ENCODE measurements around the gene MMP2. TPM values are rescaled to one million over a fixed set of nuclear protein-coding genes. Genes with fewer than 3 reads are reported as not detected.
A peak's percentile ranks its signal among the peaks of the same experiment; 100 is the strongest.

MMP2 gene
- total RNA-seq (100 to 1,000 TPM; 110 to 139 TPM), polyA plus RNA-seq (ENCODE audit: insufficient read length in 2 of 2) (100 to 1,000 TPM; 120 to 130 TPM)
- long read RNA-seq, donor 1, transcript MMP2-201 (13 exons, 3,741 nt): major isoform, 29 of 29 reads
- long read RNA-seq, donor 1, partial matches to known transcripts: 0 of 29 reads
- long read RNA-seq, donor 1, other reads (novel, unspliced or antisense): 0 of 29 reads
- long read RNA-seq, donor 2, transcript MMP2-201 (13 exons, 3,741 nt): major isoform, 10 of 10 reads
- long read RNA-seq, donor 2, partial matches to known transcripts: 0 of 10 reads
- long read RNA-seq, donor 2, other reads (novel, unspliced or antisense): 0 of 10 reads
- long read RNA-seq, donor 3, transcript MMP2-201 (13 exons, 3,741 nt): major isoform, 19 of 26 reads
- long read RNA-seq, donor 3, partial matches to known transcripts: 7 of 26 reads
- long read RNA-seq, donor 3, other reads (novel, unspliced or antisense): 0 of 26 reads
- long read RNA-seq, donor 4, transcript MMP2-201 (13 exons, 3,741 nt): major isoform, 53 of 121 reads
- long read RNA-seq, donor 4, partial matches to known transcripts: 67 of 121 reads
- long read RNA-seq, donor 4, other reads (novel, unspliced or antisense): 0 of 121 reads

DNA sequence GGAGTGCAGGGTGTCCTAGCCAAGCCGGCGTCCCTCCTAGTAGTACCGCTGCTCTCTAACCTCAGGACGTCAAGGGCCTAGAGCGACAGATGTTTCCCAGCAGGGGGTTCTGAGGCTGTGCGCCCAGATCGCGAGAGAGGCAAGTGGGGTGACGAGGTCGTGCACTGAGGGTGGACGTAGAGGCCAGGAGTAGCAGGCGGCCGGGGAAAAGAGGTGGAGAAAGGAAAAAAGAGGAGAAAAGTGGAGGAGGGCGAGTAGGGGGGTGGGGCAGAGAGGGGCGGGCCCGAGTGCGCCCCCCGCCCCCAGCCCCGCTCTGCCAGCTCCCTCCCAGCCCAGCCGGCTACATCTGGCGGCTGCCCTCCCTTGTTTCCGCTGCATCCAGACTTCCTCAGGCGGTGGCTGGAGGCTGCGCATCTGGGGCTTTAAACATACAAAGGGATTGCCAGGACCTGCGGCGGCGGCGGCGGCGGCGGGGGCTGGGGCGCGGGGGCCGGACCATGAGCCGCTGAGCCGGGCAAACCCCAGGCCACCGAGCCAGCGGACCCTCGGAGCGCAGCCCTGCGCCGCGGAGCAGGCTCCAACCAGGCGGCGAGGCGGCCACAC is at the start of gene MMP2:
Gene MMP2, plus strand, starts transcription at position 372 of the 603 bp plus-strand sequence. CDS start 282 bp downstream, outside the sequence.
- peaks cover 15% of the 10 kb centered on the region for H3K27me3 ChIP-seq (ENCODE audit: control insufficient read depth, insufficient read depth, low read length)
- H3K9me3 ChIP-seq (ENCODE audit: control insufficient read depth, insufficient read depth, low read length): no peaks in the 10 kb centered on the region
- peaks cover 10% of the 10 kb centered on the region for H3K36me3 ChIP-seq (ENCODE audit: control insufficient read depth, insufficient read depth, low read length)
- peak within 1 kb of the TSS; percentile 76 for H3K27ac ChIP-seq (ENCODE audit: low read depth, low read length)
- H3K4me1 ChIP-seq (ENCODE audit: control insufficient read depth, insufficient read depth, low read length): peaks cover 29% of the 10 kb centered on the region
- peak in 3 of 6 donors; percentile 45 to 84 (median 83) for DNase-seq (ENCODE audit: low read depth in 4 of 6, low spot score in 6 of 6)
- under 1% methylated on average over 45 of the region's 46 CpGs for WGBS (ENCODE audit: insufficient coverage)
- H3K4me3 ChIP-seq (ENCODE audit: low read depth, low read length): peak within 1 kb of the TSS; percentile 62

DNA sequence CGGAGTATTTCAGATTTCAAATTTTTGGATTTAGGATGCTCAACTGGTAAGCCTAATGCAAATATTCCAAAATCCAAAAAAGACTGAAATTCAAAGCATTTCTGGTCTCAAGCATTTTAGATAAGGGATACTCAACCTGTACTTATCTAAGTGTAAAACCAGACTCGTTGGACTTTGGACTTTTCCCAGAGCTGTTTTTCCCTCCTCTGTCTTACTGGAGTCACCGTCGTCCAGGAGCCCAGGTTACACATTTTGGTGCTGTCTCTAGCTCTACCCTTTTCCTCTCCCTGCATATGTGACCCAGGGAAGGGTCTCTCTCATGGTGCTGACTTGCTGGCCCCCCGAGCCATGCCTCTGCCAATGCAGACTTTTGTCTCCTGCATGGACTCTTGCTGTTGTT is 46.0 kb upstream of the MMP2 start:
- Histone ChIP-seq H3K9me3 (ENCODE audit: control insufficient read depth, insufficient read depth, low read length) (no peaks in the 10 kb centered on the region), H3K27ac (ENCODE audit: low read depth, low read length) (no peak overlapping the region), H3K27me3 (ENCODE audit: control insufficient read depth, insufficient read depth, low read length) (no peaks in the 10 kb centered on the region), H3K4me3 (ENCODE audit: low read depth, low read length) (no peak overlapping the region), H3K4me1 (ENCODE audit: control insufficient read depth, insufficient read depth, low read length) (no peaks in the 10 kb centered on the region), H3K36me3 (ENCODE audit: control insufficient read depth, insufficient read depth, low read length) (no peaks in the 10 kb centered on the region)
- WGBS (ENCODE audit: insufficient coverage): 84% methylated on average over 4 of the region's 5 CpGs
- DNase-seq (ENCODE audit: low read depth in 4 of 6, low spot score in 6 of 6): no peak

DNA sequence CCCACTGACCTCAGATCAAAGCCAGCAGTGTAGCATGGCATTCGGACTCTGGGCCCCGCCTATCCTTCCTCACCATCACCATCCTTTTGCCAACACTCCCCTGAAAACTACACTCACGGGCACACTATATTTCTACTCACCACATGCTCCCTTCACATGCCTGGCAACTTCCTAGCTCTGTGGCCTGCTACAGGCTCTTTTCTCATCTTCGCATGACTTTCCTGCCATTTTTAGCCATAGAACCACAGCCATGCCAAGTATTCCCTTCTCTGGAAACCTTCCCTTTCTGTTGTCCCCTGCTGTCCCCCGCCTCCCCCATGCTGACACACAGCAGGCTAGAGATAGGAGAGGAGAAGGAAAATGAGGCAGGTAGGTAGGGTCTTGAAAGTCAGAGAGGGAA is 45.5 kb upstream of the MMP2 start:
- Histone ChIP-seq H3K27ac (ENCODE audit: low read depth, low read length) (no peak overlapping the region), H3K27me3 (ENCODE audit: control insufficient read depth, insufficient read depth, low read length) (no peaks in the 10 kb centered on the region), H3K4me3 (ENCODE audit: low read depth, low read length) (no peak overlapping the region), H3K9me3 (ENCODE audit: control insufficient read depth, insufficient read depth, low read length) (no peaks in the 10 kb centered on the region), H3K36me3 (ENCODE audit: control insufficient read depth, insufficient read depth, low read length) (no peaks in the 10 kb centered on the region), H3K4me1 (ENCODE audit: control insufficient read depth, insufficient read depth, low read length) (no peaks in the 10 kb centered on the region)
- 86% methylated on average over 4 of the region's 5 CpGs for WGBS (ENCODE audit: insufficient coverage)
- no peak for DNase-seq (ENCODE audit: low read depth in 4 of 6, low spot score in 6 of 6)

DNA sequence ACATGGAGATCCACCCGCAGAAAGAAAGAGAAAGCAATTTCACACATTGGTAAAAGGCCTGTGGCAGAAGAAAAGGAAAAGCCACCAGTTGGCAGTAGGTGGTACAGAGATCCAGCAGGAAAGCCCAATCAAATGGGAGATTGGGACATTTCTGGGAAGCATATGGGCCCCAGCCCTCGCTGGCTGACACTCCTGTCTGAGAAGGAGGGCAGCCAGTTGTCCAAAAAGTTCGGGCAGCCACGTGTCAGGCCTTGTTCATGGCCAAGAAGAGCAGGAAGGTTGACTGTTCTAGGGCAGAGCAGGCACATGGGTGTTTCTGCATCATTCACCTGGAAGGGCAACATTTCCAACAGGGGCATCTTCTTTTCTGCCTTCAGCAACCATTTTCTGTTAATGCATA is 45.0 kb upstream of the MMP2 start:
- WGBS (ENCODE audit: insufficient coverage): 69% methylated on average over 3 of the region's 4 CpGs
- Histone ChIP-seq H3K4me1 (ENCODE audit: control insufficient read depth, insufficient read depth, low read length) (no peaks in the 10 kb centered on the region), H3K9me3 (ENCODE audit: control insufficient read depth, insufficient read depth, low read length) (no peaks in the 10 kb centered on the region), H3K36me3 (ENCODE audit: control insufficient read depth, insufficient read depth, low read length) (no peaks in the 10 kb centered on the region), H3K27ac (ENCODE audit: low read depth, low read length) (no peak overlapping the region), H3K27me3 (ENCODE audit: control insufficient read depth, insufficient read depth, low read length) (no peaks in the 10 kb centered on the region), H3K4me3 (ENCODE audit: low read depth, low read length) (no peak overlapping the region)
- no peak for DNase-seq (ENCODE audit: low read depth in 4 of 6, low spot score in 6 of 6)

DNA sequence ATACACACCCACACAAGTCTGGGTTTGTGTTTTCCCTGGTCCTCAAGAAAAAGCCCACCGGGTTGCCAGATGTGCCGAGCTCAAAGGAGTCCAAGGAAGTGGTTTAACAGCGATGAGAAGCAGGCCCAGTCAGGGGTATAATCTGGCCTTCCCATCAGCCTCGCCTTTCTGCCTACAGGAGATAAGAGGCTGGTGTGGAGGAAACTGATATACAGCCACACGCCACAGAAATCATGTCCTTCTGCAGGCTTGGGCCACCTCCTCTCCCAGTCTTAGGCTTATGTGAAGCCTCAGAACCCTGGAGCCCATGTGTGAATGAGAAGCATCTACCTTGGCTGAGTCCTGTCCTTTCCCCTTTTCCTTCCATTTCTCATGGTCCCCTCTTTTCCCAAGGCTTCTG is 43.6 kb upstream of the MMP2 start:
- Histone ChIP-seq H3K36me3 (ENCODE audit: control insufficient read depth, insufficient read depth, low read length) (no peaks in the 10 kb centered on the region), H3K4me3 (ENCODE audit: low read depth, low read length) (no peak overlapping the region), H3K4me1 (ENCODE audit: control insufficient read depth, insufficient read depth, low read length) (no peaks in the 10 kb centered on the region), H3K9me3 (ENCODE audit: control insufficient read depth, insufficient read depth, low read length) (no peaks in the 10 kb centered on the region), H3K27ac (ENCODE audit: low read depth, low read length) (no peak overlapping the region), H3K27me3 (ENCODE audit: control insufficient read depth, insufficient read depth, low read length) (no peaks in the 10 kb centered on the region)
- WGBS (ENCODE audit: insufficient coverage): 88% methylated on average over 5 of the region's 5 CpGs
- DNase-seq (ENCODE audit: low read depth in 4 of 6, low spot score in 6 of 6): no peak

DNA sequence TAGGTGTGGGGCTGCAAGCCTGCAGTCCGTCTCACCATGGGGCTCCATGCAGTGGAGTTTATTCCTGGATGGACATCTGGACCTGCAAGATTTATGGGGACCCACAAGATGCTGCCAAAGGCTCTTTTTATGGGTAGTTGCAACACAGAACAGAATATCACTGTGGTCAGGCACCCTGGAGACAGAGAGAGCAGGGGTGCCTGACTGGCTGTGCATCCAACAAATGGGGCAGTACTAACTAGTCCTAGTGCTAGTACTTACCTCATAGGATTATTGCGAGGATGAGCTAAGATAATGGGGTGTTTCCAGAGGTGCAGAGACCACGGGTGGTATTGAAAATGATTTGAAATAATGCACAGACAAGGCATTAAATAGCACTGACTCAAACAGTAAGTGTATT is 42.4 kb upstream of the MMP2 start:
- Histone ChIP-seq H3K4me3 (ENCODE audit: low read depth, low read length) (no peak overlapping the region), H3K27ac (ENCODE audit: low read depth, low read length) (no peak overlapping the region), H3K27me3 (ENCODE audit: control insufficient read depth, insufficient read depth, low read length) (no peaks in the 10 kb centered on the region), H3K36me3 (ENCODE audit: control insufficient read depth, insufficient read depth, low read length) (no peaks in the 10 kb centered on the region), H3K4me1 (ENCODE audit: control insufficient read depth, insufficient read depth, low read length) (no peaks in the 10 kb centered on the region), H3K9me3 (ENCODE audit: control insufficient read depth, insufficient read depth, low read length) (no peaks in the 10 kb centered on the region)
- DNase-seq (ENCODE audit: low read depth in 4 of 6, low spot score in 6 of 6): no peak
- 78% methylated on average over 1 of the region's 3 CpGs for WGBS (ENCODE audit: insufficient coverage)

DNA sequence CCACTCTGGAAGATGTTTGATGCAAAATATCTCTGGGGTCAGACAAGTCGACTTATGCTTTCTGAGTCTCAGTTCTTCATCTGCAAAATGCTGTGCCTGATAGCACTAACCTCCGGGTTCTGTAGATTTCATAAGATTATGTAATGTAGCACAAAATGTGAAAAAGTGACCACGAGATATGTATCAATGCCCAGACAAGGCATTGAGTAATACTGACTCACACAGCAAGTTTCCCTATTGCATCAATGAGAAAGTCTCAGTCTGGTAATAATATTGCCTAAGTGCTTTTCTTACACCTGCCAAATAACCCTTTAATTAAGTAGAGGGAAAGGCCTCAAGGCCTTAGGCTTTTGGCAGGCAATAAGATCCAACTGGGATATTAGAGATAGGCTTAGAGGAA is 41.4 kb upstream of the MMP2 start:
- H3K4me3 ChIP-seq (ENCODE audit: low read depth, low read length): no peak overlapping the region
- no peak overlapping the region for H3K27ac ChIP-seq (ENCODE audit: low read depth, low read length)
- no peaks in the 10 kb centered on the region for H3K27me3 ChIP-seq (ENCODE audit: control insufficient read depth, insufficient read depth, low read length)
- no peak for DNase-seq (ENCODE audit: low read depth in 4 of 6, low spot score in 6 of 6)
- no peaks in the 10 kb centered on the region for H3K9me3 ChIP-seq (ENCODE audit: control insufficient read depth, insufficient read depth, low read length)
- H3K36me3 ChIP-seq (ENCODE audit: control insufficient read depth, insufficient read depth, low read length): no peaks in the 10 kb centered on the region
- 70% methylated on average over 2 of the region's 3 CpGs for WGBS (ENCODE audit: insufficient coverage)
- H3K4me1 ChIP-seq (ENCODE audit: control insufficient read depth, insufficient read depth, low read length): no peaks in the 10 kb centered on the region

DNA sequence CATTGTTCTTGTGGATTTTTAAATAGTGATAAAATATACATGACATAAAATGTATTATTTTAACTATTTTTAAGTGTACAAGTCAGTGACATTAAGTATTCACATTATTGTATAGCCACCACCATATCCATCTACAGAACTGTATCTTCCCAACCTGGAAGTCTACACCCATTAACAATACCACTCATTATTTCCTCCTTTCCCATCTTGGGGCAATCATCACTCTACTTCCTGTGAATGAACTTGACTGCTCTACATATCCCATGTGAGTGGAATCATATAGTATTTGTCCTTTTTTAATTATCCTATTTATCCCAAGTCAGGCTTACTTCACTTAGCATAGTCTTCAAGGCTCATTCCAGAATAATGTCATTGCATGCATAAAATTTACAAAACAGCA is 40.7 kb upstream of the MMP2 start:
- Histone ChIP-seq H3K27ac (ENCODE audit: low read depth, low read length) (no peak overlapping the region), H3K36me3 (ENCODE audit: control insufficient read depth, insufficient read depth, low read length) (no peaks in the 10 kb centered on the region), H3K4me1 (ENCODE audit: control insufficient read depth, insufficient read depth, low read length) (no peaks in the 10 kb centered on the region), H3K4me3 (ENCODE audit: low read depth, low read length) (no peak overlapping the region), H3K27me3 (ENCODE audit: control insufficient read depth, insufficient read depth, low read length) (no peaks in the 10 kb centered on the region), H3K9me3 (ENCODE audit: control insufficient read depth, insufficient read depth, low read length) (no peaks in the 10 kb centered on the region)
- no peak for DNase-seq (ENCODE audit: low read depth in 4 of 6, low spot score in 6 of 6)

DNA sequence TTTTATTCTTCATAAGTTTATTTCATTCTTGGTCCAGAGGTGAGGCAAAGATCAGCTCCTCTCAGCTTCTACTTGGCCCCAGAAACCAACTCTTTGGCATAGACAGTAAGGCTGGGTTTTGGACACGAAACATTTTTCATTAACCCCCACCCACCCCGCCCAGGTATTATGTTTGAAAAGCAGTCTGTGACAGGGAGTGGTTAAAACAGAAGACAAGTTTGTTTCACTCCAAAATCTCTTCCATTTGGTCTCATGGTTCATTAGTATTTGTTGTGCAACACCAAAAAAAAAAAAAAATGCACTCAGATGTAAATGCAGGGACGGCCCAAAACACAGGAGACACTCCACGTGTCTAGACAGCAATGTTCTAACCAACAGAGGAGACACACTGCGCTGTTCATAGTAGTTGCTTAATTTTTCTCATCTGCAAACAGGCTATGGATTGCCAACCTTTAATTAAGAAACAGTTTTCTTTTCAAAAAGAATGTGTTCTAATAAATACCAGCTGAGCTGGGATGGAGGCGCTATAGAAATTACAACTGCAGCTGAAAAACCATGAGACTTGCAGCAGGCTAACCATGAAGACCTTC is 39.8 kb upstream of the MMP2 start:
- no peak overlapping the region for H3K4me3 ChIP-seq (ENCODE audit: low read depth, low read length)
- DNase-seq (ENCODE audit: low read depth in 4 of 6, low spot score in 6 of 6): no peak
- no peaks in the 10 kb centered on the region for H3K36me3 ChIP-seq (ENCODE audit: control insufficient read depth, insufficient read depth, low read length)
- H3K9me3 ChIP-seq (ENCODE audit: control insufficient read depth, insufficient read depth, low read length): no peaks in the 10 kb centered on the region
- no peaks in the 10 kb centered on the region for H3K4me1 ChIP-seq (ENCODE audit: control insufficient read depth, insufficient read depth, low read length)
- H3K27ac ChIP-seq (ENCODE audit: low read depth, low read length): no peak overlapping the region
- no peaks in the 10 kb centered on the region for H3K27me3 ChIP-seq (ENCODE audit: control insufficient read depth, insufficient read depth, low read length)
- WGBS (ENCODE audit: insufficient coverage): 60% methylated on average over 2 of the region's 6 CpGs
